Hepatocyte (in vitro differentiated cells): ENCODE measurements around the gene CES3.

Experiments used
- CTCF ChIP-seq: fragments of 200-600 bp; sonication (generic); IDR thresholded peaks from 2 replicates; pipeline ENCODE4 v1.5.1; 2016; ENCODE audit warnings: antibody characterized with exemption, mild to moderate bottlenecking; ENCODE audit not compliant: poor library complexity
- EZH2 ChIP-seq: fragments of 200-600 bp; sonication (generic); IDR thresholded peaks from 2 replicates; pipeline ENCODE4 v1.6.1; 2016; ENCODE audit warnings: antibody characterized with exemption, mild to moderate bottlenecking, borderline replicate concordance
- EZH2phosphoT487 ChIP-seq: fragments of 200-600 bp; sonication (generic); IDR thresholded peaks from one replicate; pipeline ENCODE4 v1.6.1; 2018; ENCODE audit warnings: antibody characterized with exemption, mild to moderate bottlenecking, low read depth, moderate library complexity; ENCODE audit not compliant: unreplicated experiment, severe bottlenecking

GRCh38 chr16:66953462-66954096 lies 7.5 kb upstream of the CES3 start:
- TF ChIP-seq CTCF, result no peak
- no peak for TF ChIP-seq EZH2phosphoT487
- no peak for TF ChIP-seq EZH2
